GM12878 (cell line): ENCODE results near the gene NCKAP5. TPM values are rescaled to one million over a fixed set of nuclear protein-coding genes. Genes with fewer than 3 reads are reported as not detected.

Source experiments
- ATAC-seq: fragments of 200-7000 bp; cut with Tn5 transposase; 3 replicates; pipeline ENCODE4 v1.9.1; 2020; ENCODE audit warnings: mild to moderate bottlenecking, moderate library complexity
- BruUV-seq: library from RNA; stranded (reverse); fragments of 400-500 nt; replicated peaks from 2 replicates; lab custom pipeline; 2021; lab: Mats Ljungman, UMichigan
- CTCF ChIA-PET: fragments of 300-600 bp; sonication (Branson Sonifier 250); formaldehyde crosslinking; extraction: SDS; loops from one replicate; lab custom pipeline; 2021; ENCODE audit warnings: inconsistent platforms; lab: Yijun Ruan, JAX
- POLR2A ChIA-PET: fragments of 350-600 bp; formaldehyde crosslinking; extraction: SDS; loops from one replicate; lab custom pipeline; 2021; ENCODE audit warnings: inconsistent platforms; lab: Charles Lee
- RAD21 ChIA-PET: fragments of 300-600 bp; sonication (Branson Sonifier 250); formaldehyde crosslinking; loops from one replicate; lab custom pipeline; 2023; ENCODE audit warnings: antibody characterized with exemption; ENCODE audit not compliant: unreplicated experiment; lab: Charles Lee
- SMC1A ChIA-PET: fragments of 300-600 bp; sonication (Branson Sonifier 250); formaldehyde crosslinking; loops from one replicate; lab custom pipeline; 2023; ENCODE audit not compliant: unreplicated experiment, uncharacterized antibody; lab: Charles Lee
- DNase-seq: peaks from one replicate; pipeline ENCODE4 v3.0.0-alpha.2; 2011; ENCODE audit warnings: low read depth, low spot score
- FAIRE-seq: peaks from 3 replicates; lab custom pipeline; 2011; peaks lifted over from hg19 to GRCh38; lab: Jason Lieb, UNC
- H2AFZ ChIP-seq: 2 replicates; pipeline ENCODE4 v1.6.0; 2011; ENCODE audit warnings: low read depth, low read length, control low read depth; ENCODE audit not compliant: control insufficient read depth
- H3K27ac ChIP-seq: 2 replicates; pipeline ENCODE4 v1.5.1; 2011; ENCODE audit warnings: control low read depth; ENCODE audit not compliant: control insufficient read depth, insufficient read depth
- H3K27me3 ChIP-seq, 2 experiments: replicated peaks in 1 of 2; 2 replicates each; pipeline versions ENCODE4 v1.6.0 to v1.6.1; 2011; ENCODE audit warnings: low read length in 1 of 2; ENCODE audit not compliant: control insufficient read depth in 2 of 2, insufficient read depth in 2 of 2
- H3K36me3 ChIP-seq, 2 experiments: 2 replicates each; pipeline ENCODE4 v1.5.1; 2011; ENCODE audit warnings: low read length in 1 of 2; ENCODE audit not compliant: control insufficient read depth in 2 of 2, insufficient read depth in 2 of 2
- H3K4me1 ChIP-seq: 2 replicates; pipeline ENCODE4 v1.6.1; 2011; ENCODE audit warnings: mild to moderate bottlenecking, low read length, moderate library complexity, mixed read lengths; ENCODE audit not compliant: control insufficient read depth, insufficient read depth
- H3K4me2 ChIP-seq: 2 replicates; pipeline ENCODE4 v1.6.0; 2011; ENCODE audit warnings: control low read depth; ENCODE audit not compliant: control insufficient read depth, insufficient read depth
- H3K4me3 ChIP-seq: fragments of 200-600 bp; sonication (generic); 2 replicates; pipeline ENCODE4 v1.5.1; 2016
- H3K79me2 ChIP-seq: 2 replicates; pipeline ENCODE4 v1.6.0; 2011; ENCODE audit warnings: low read length; ENCODE audit not compliant: control insufficient read depth, insufficient read depth
- H3K9ac ChIP-seq: 2 replicates; pipeline ENCODE4 v1.8.0; 2011; ENCODE audit warnings: low read length, control low read depth, mixed read lengths; ENCODE audit not compliant: control insufficient read depth, insufficient read depth
- H3K9me3 ChIP-seq: replicated peaks from 3 replicates; pipeline ENCODE4 v1.5.1; 2011; ENCODE audit warnings: mild to moderate bottlenecking, low read length; ENCODE audit not compliant: control insufficient read depth, insufficient read depth
- H4K20me1 ChIP-seq: 2 replicates; pipeline ENCODE4 v1.6.0; 2011; ENCODE audit not compliant: control insufficient read depth, insufficient read depth
- CHD1 ChIP-seq: IDR thresholded peaks from 2 replicates; pipeline ENCODE4 v1.6.1; 2012; ENCODE audit warnings: low read depth, low read length, improper control_type of control experiment
- IRF3 ChIP-seq: fragments of 450-650 bp; IDR thresholded peaks from 2 replicates; pipeline ENCODE4 v1.6.1; 2014; ENCODE audit warnings: mild to moderate bottlenecking
- MAX ChIP-seq: IDR thresholded peaks from 2 replicates; pipeline ENCODE4 v1.6.1; 2012; ENCODE audit warnings: low read depth, low read length, improper control_type of control experiment
- NRF1 ChIP-seq: conservative IDR thresholded peaks from 2 replicates; pipeline ENCODE4 v1.6.1; 2011; ENCODE audit warnings: mild to moderate bottlenecking, low read depth, low read length, improper control_type of control experiment
- PAX5 ChIP-seq: IDR thresholded peaks from 2 replicates; pipeline ENCODE4 v1.6.1; 2011; ENCODE audit warnings: low read depth, low read length, borderline replicate concordance
- SREBF1 ChIP-seq: IDR thresholded peaks from 2 replicates; pipeline ENCODE4 v1.6.1; 2012; ENCODE audit warnings: mild to moderate bottlenecking, low read length
- YY1 ChIP-seq: IDR thresholded peaks from 2 replicates; pipeline ENCODE4 v1.6.1; 2011; ENCODE audit warnings: low read depth, mild to moderate bottlenecking, low read length
- ZNF274 ChIP-seq: IDR thresholded peaks from one replicate; pipeline ENCODE4 v1.8.0; 2011; ENCODE audit not compliant: insufficient read length, insufficient read depth
- WGBS: methylation state at CpG from one replicate; pipeline ENCODE4 v1.1.6; 2016; ENCODE audit warnings: low lambda C conversion rate; ENCODE audit not compliant: insufficient replicate concordance, insufficient coverage; ENCODE audit errors: missing lambda C conversion rate; 5-methylcytosine and 5-hydroxymethylcytosine counted together
- in situ Hi-C: fragments of 300-500 bp; cut with MboI; formaldehyde crosslinking; loops from 9 replicates; pipeline ENCODE4 v1.14.3; 2018; ENCODE audit warnings: mixed read lengths
- intact Hi-C: fragments of 100-400 bp; cut with micrococcal nuclease; formaldehyde crosslinking; loops from one replicate; pipeline ENCODE4 v1.14.2; 2022; ENCODE audit not compliant: unreplicated experiment
- polyA plus RNA-seq, 11 experiments: library from polyadenylated mRNA; depleted of rRNA in 4 of 11; unstranded in 6 of 11; stranded (reverse) in 5 of 11; fragments of >200 nt; fragmentation: Nextera tagmentation in 4 of 11; fragmentation: Illumina TruSeq in 1 of 11; extraction: Ambion mirVana in 4 of 11; extraction: Trizol in 1 of 11; gene quantifications; 1 replicate in 1 of 11; 2 replicates in 10 of 11; pipeline versions ENCODE4 v1.2.1 to v1.2.3, GENCODE V29; 2011 to 2016; ENCODE audit warnings: inconsistent platforms in 2 of 11, missing spikeins in 2 of 11, low read depth in 1 of 11
- total RNA-seq, 4 experiments: library from RNA; depleted of rRNA in 3 of 4; stranded (reverse); fragments of >200 nt in 3 of 4; fragmentation: Illumina TruSeq in 1 of 4; extraction: Trizol in 1 of 4; gene quantifications; 2 replicates each; pipeline versions ENCODE4 v1.2.1 to v1.2.3, GENCODE V29; 2013 to 2021

The NCKAP5 gene
- total and polyA plus RNA-seq, 10 of the 15 experiments (the other 5 are each of a cell fraction or from before 2014, with no cell fraction given), result 0.06 to 0.44 (median 0.16) TPM

DNA sequence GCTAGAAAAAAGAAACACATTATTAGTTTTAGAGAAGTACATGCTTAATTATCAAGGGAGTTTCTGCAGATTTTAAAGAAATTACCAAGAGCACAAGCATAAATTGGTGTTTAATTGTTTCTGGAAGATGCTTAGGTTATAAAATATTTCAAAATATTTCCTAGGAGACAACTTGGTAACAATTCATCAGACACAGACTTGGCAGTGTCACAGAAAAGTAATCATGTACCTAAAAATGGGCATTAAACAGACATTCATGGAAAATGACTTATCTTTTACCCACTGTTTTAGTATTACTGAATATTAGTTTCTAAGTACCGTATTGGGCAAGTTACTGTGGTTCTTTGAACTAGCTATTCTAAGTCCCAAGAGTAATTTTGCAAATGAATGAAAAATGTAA lies 469.5 kb downstream of the NCKAP5 start:
- Histone ChIP-seq H2AFZ (no peak overlapping the region), H3K79me2 (no peaks in the 10 kb centered on the region), H3K9ac (no peak overlapping the region), H3K4me3 (no peak overlapping the region), H3K27ac (no peak overlapping the region), H3K9me3 (no peaks in the 10 kb centered on the region), H3K36me3 (no peaks in the 10 kb centered on the region), H3K27me3 (no peaks in the 10 kb centered on the region), H3K4me1 (no peaks in the 10 kb centered on the region), H3K4me2 (no peak overlapping the region), H4K20me1 (no peaks in the 10 kb centered on the region)
- CTCF ChIA-PET, result interaction anchor here (1.0 to 1.2 kb wide), 2 partner anchors 552 to 681 kb away, joined by 3 read pairs; no protein-coding TSS in a partner anchor
- SMC1A ChIA-PET, result interaction anchor here (1.1 to 2.3 kb wide), 4 partner anchors 35 to 552 kb away, joined by 4 to 8 read pairs (median 7); no protein-coding TSS in a partner anchor
- WGBS, result 46% methylated on average over 1 of the region's 1 CpG
- RAD21 ChIA-PET, result no interaction called here
- in situ Hi-C loops (no loop called here), intact Hi-C loops (no loop called here)
- BruUV-seq, result no TSS peak
- POLR2A ChIA-PET, result no interaction called here
- DNase-seq (no peak), FAIRE-seq (no peak), ATAC-seq (no peak)
- TF ChIP-seq SREBF1 (no peak), NRF1 (no peak), PAX5 (no peak), IRF3 (no peak), CHD1 (no peak), ZNF274 (no peak), MAX (no peak), YY1 (no peak)
